Neural progenitor cell (in vitro differentiated cells): ENCODE measurements around the gene VTCN1. TPM values are rescaled to one million over a fixed set of nuclear protein-coding genes. Genes with fewer than 3 reads are reported as not detected.

Source experiments
- DNase-seq: peaks from one replicate; pipeline ENCODE4 v3.0.0-alpha.2; 2016; ENCODE audit warnings: low spot score
- H2AFZ ChIP-seq: fragments of 200-600 bp; sonication (generic); replicated peaks from 2 replicates; pipeline ENCODE4 v1.6.1; 2016; ENCODE audit warnings: antibody characterized with exemption
- H3F3A ChIP-seq: fragments of 200-600 bp; sonication (generic); 2 replicates; pipeline ENCODE4 v1.6.1; 2016; ENCODE audit warnings: antibody characterized with exemption, low read depth
- H3K27ac ChIP-seq: fragments of 200-600 bp; sonication (generic); 2 replicates; pipeline ENCODE4 v1.5.1; 2016; ENCODE audit warnings: mild to moderate bottlenecking
- H3K27me3 ChIP-seq: fragments of 200-600 bp; sonication (generic); 2 replicates; pipeline ENCODE4 v1.6.1; 2016; ENCODE audit warnings: mild to moderate bottlenecking, moderate library complexity
- H3K36me3 ChIP-seq: fragments of 200-600 bp; sonication (generic); 2 replicates; pipeline ENCODE4 v1.5.1; 2016
- H3K4me1 ChIP-seq: fragments of 200-600 bp; sonication (generic); 2 replicates; pipeline ENCODE4 v1.6.1; 2016; ENCODE audit warnings: mixed run types
- H3K4me2 ChIP-seq: fragments of 200-600 bp; sonication (generic); 2 replicates; pipeline ENCODE4 v1.6.1; 2016
- H3K4me3 ChIP-seq: fragments of 200-600 bp; sonication (generic); 2 replicates; pipeline ENCODE4 v1.5.1; 2016
- H3K79me2 ChIP-seq: fragments of 200-600 bp; sonication (generic); 2 replicates; pipeline ENCODE4 v1.6.1; 2016; ENCODE audit warnings: low read depth
- H3K9ac ChIP-seq: fragments of 200-600 bp; sonication (generic); 2 replicates; pipeline ENCODE4 v1.6.1; 2016
- H3K9me3 ChIP-seq: fragments of 200-600 bp; sonication (generic); 2 replicates; pipeline ENCODE4 v1.5.1; 2016; ENCODE audit warnings: low read depth
- H4K20me1 ChIP-seq: fragments of 200-600 bp; sonication (generic); 2 replicates; pipeline ENCODE4 v1.6.1; 2016; ENCODE audit warnings: low read depth
- H3K27ac Mint-ChIP-seq: 3 replicates; pipeline ENCODE4 v1.8.0; 2021; ENCODE audit warnings: mixed read lengths
- H3K27me3 Mint-ChIP-seq: 2 replicates; pipeline ENCODE4 v1.8.0; 2022; ENCODE audit warnings: low read depth, mild to moderate bottlenecking, inconsistent platforms, moderate library complexity, mixed read lengths; ENCODE audit not compliant: insufficient read depth
- H3K36me3 Mint-ChIP-seq: 3 replicates; pipeline ENCODE4 v1.8.0; 2021; ENCODE audit warnings: mixed read lengths
- H3K4me1 Mint-ChIP-seq: 3 replicates; pipeline ENCODE4 v1.8.0; 2021; ENCODE audit warnings: mixed read lengths
- H3K4me3 Mint-ChIP-seq: 3 replicates; pipeline ENCODE4 v1.8.0; 2021; ENCODE audit warnings: mild to moderate bottlenecking, moderate library complexity, mixed read lengths
- H3K9me3 Mint-ChIP-seq: 3 replicates; pipeline ENCODE4 v1.8.0; 2020; ENCODE audit warnings: mixed read lengths
- CTCF ChIP-seq: fragments of 200-600 bp; sonication (generic); IDR thresholded peaks from 2 replicates; pipeline ENCODE4 v1.5.1; 2017; ENCODE audit warnings: antibody characterized with exemption, mild to moderate bottlenecking
- EZH2 ChIP-seq: fragments of 200-600 bp; sonication (generic); IDR thresholded peaks from 2 replicates; pipeline ENCODE4 v1.6.1; 2017; ENCODE audit warnings: antibody characterized with exemption, mild to moderate bottlenecking, moderate library complexity
- EZH2phosphoT487 ChIP-seq: fragments of 200-600 bp; sonication (generic); IDR thresholded peaks from 2 replicates; pipeline ENCODE4 v1.6.1; 2017; ENCODE audit warnings: antibody characterized with exemption
- total RNA-seq: library from RNA; depleted of rRNA; stranded (reverse); fragments of >200 nt; gene quantifications from 2 replicates; pipeline ENCODE4 v1.2.3, GENCODE V29; 2015; ENCODE audit warnings: low replicate concordance

VTCN1 gene
- total RNA-seq, 1 donor from 2014 or later: 0.11 TPM

DNA sequence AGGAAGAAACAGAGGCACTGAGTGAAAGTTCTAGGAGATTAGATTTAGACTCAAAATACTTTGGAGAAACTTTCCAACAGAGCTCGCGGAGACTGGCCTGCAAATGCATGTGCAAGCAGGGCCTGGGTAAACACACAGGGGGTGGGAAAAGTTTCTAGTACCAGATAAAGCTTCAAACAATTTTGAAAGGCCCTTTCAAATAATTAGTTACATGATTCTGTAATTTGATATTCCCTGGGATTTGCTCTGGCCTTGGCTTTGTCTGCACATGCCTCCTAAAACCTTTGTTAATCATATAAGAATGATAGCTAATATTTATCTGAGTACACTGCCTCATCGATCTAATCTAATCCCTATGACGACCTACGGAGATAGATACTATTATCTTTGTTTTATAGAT lies 31.3 kb downstream of the VTCN1 start:
- Histone ChIP-seq H4K20me1 (no peaks in the 10 kb centered on the region), H3K36me3 (no peaks in the 10 kb centered on the region), H3K4me2 (no peak overlapping the region), H3K27me3 (no peaks in the 10 kb centered on the region), H3K9ac (no peak overlapping the region), H3K4me1 (peaks cover 27% of the 10 kb centered on the region), H3F3A (peaks cover 10% of the 10 kb centered on the region), H3K4me3 (no peak overlapping the region), H3K79me2 (no peaks in the 10 kb centered on the region), H3K27ac (no peak overlapping the region), H3K9me3 (no peaks in the 10 kb centered on the region), H2AFZ (no peak overlapping the region)
- Mint-ChIP-seq H3K4me1 (peaks cover 38% of the 10 kb centered on the region), H3K27ac (peak overlapping the region; percentile 90), H3K27me3 (peaks cover 5% of the 10 kb centered on the region), H3K36me3 (no peaks in the 10 kb centered on the region), H3K4me3 (no peak overlapping the region), H3K9me3 (peaks cover 2% of the 10 kb centered on the region)
- no peak for DNase-seq
- TF ChIP-seq EZH2: no peak
- TF ChIP-seq EZH2phosphoT487: no peak
- TF ChIP-seq CTCF: no peak

- Mint-ChIP-seq H3K27me3 (peaks cover 5% of the 10 kb centered on the region), H3K27ac (peak overlapping the region; percentile 90), H3K4me3 (no peak overlapping the region), H3K36me3 (no peaks in the 10 kb centered on the region), H3K4me1 (peaks cover 43% of the 10 kb centered on the region), H3K9me3 (peaks cover 8% of the 10 kb centered on the region)
- TF ChIP-seq EZH2 (no peak), EZH2phosphoT487 (no peak), CTCF (no peak)
- no peak overlapping the region for H3K4me2 ChIP-seq
- H3K27me3 ChIP-seq: no peaks in the 10 kb centered on the region
- H3K4me3 ChIP-seq: no peak overlapping the region
- H3F3A ChIP-seq: peaks cover 14% of the 10 kb centered on the region
- no peak overlapping the region for H3K9ac ChIP-seq
- H3K36me3 ChIP-seq: no peaks in the 10 kb centered on the region
- no peaks in the 10 kb centered on the region for H3K9me3 ChIP-seq
- H3K79me2 ChIP-seq: no peaks in the 10 kb centered on the region
- H3K4me1 ChIP-seq: peaks cover 28% of the 10 kb centered on the region
- no peak overlapping the region for H3K27ac ChIP-seq
- DNase-seq: no peak
- no peak overlapping the region for H2AFZ ChIP-seq
- H4K20me1 ChIP-seq: no peaks in the 10 kb centered on the region
These were observed 32.0 kb downstream of the VTCN1 start for GRCh38 chr1:117178756-117179155.

GRCh38 chr1:117177376-117177775 lies 33.4 kb downstream of the VTCN1 start:
- Histone ChIP-seq H4K20me1 (no peaks in the 10 kb centered on the region), H3F3A (peaks cover 28% of the 10 kb centered on the region), H3K36me3 (no peaks in the 10 kb centered on the region), H3K4me2 (no peak overlapping the region), H3K9me3 (no peaks in the 10 kb centered on the region), H3K79me2 (no peaks in the 10 kb centered on the region), H3K4me3 (no peak overlapping the region), H2AFZ (no peak overlapping the region), H3K9ac (no peak overlapping the region), H3K4me1 (peaks cover 31% of the 10 kb centered on the region), H3K27ac (no peak overlapping the region), H3K27me3 (no peaks in the 10 kb centered on the region)
- Mint-ChIP-seq H3K9me3 (peaks cover 16% of the 10 kb centered on the region), H3K4me3 (no peak overlapping the region), H3K27ac (peak overlapping the region; percentile 67), H3K4me1 (peaks cover 52% of the 10 kb centered on the region), H3K27me3 (peaks cover 5% of the 10 kb centered on the region), H3K36me3 (no peaks in the 10 kb centered on the region)
- no peak for DNase-seq
- TF ChIP-seq EZH2phosphoT487: no peak
- no peak for TF ChIP-seq EZH2
- TF ChIP-seq CTCF: no peak
